GM18505 (cell line): ENCODE data around the gene ZNF200.
"Not testable (repeated sequence)": the region's sequence is repeated elsewhere in the genome, so short reads cannot be mapped to it uniquely, and the experiment has no call there.

ENCODE experiments used
- ATAC-seq: cut with Tn5 transposase; IDR thresholded peaks from one replicate; pipeline ENCODE4 v1.9.1; 2021; ENCODE audit not compliant: unreplicated experiment
- POLR2A ChIP-seq: IDR thresholded peaks from 4 replicates; pipeline ENCODE4 v1.6.1; 2011; ENCODE audit warnings: borderline replicate concordance; ENCODE audit not compliant: insufficient read depth, insufficient read length; ENCODE audit errors: extremely low read depth

The ZNF200 gene, protein sequence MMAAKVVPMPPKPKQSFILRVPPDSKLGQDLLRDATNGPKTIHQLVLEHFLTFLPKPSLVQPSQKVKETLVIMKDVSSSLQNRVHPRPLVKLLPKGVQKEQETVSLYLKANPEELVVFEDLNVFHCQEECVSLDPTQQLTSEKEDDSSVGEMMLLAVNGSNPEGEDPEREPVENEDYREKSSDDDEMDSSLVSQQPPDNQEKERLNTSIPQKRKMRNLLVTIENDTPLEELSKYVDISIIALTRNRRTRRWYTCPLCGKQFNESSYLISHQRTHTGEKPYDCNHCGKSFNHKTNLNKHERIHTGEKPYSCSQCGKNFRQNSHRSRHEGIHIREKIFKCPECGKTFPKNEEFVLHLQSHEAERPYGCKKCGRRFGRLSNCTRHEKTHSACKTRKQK

DNA sequence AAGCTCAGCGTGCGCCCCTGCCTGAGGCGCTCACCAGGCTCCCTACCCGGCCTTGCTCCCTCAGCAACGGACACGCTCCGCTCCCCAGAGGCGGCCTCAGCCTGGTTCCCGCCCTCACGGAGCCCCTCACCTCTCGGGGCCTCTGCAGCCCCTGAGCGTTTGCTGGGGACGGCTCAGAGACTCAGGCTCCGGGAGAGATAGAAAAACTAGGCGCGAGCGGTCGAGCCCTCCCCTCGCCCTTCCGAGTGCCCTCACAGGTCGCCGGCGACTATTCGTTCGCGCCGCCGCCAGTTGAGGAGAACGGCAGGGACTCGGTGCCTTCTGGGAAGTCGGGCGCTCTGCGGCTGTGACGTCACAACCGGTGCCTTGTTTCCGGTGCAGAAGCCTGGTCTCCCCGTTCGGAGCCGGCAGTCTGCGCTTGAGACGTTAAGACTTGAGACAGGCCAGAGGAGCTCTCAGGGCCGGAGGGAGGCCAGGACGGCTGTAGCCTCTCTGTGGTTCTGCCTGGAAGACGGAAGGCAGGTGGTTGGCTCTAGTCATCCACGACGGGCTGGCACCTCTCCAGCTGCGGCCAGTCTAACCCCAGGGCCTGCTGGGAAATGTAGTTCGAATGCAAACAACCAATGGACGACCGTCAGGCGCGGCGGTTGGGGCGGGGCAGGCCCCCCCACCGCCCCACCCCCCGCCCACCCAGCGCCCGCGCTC is at the start of gene ZNF200:
Gene ZNF200 (minus strand): TSS at position 302 of the 705 bp plus-strand sequence. CDS start 1,403 bp downstream, outside the sequence.
- ATAC-seq: peak; percentile 94
- peak; percentile 89 for TF ChIP-seq POLR2A

DNA sequence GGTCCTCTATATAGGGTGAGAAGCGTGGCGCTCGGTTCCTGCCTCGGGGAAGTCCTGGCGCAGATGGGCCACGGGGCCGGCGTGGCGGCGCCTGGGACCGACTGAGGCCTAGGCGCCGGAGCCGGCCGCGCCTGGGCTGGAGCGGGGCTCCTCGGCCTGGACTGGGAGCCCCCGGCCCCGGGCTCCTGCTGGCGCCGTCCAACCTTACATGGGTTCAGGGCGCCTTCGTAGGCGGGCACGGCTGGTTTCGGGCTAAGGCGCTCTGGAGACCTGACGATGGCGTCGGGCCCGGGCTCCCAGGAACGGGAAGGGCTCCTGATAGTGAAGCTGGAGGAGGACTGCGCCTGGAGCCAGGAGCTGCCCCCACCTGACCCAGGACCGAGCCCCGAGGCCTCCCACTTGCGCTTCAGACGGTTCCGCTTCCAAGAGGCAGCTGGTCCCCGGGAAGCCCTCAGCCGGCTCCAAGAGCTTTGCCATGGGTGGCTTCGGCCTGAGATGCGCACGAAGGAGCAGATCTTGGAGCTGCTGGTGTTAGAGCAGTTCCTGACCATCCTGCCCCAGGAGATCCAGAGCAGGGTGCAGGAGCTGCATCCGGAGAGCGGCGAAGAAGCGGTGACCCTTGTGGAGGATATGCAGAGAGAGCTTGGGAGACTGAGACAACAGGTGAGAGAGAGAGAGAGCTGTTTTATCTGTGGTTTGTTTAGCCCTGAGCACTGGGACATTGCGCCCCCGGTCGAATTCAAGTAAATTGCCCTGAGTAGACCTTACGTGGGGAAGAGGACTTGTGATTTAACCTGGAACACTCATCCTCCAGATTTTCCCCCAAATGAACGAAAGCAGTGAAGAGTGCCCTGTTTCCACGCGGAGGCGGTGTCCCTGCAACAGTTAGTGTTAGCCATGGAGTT is 48.8 kb upstream of the ZNF200 start:
- TF ChIP-seq POLR2A: no peak
- no peak for ATAC-seq

DNA sequence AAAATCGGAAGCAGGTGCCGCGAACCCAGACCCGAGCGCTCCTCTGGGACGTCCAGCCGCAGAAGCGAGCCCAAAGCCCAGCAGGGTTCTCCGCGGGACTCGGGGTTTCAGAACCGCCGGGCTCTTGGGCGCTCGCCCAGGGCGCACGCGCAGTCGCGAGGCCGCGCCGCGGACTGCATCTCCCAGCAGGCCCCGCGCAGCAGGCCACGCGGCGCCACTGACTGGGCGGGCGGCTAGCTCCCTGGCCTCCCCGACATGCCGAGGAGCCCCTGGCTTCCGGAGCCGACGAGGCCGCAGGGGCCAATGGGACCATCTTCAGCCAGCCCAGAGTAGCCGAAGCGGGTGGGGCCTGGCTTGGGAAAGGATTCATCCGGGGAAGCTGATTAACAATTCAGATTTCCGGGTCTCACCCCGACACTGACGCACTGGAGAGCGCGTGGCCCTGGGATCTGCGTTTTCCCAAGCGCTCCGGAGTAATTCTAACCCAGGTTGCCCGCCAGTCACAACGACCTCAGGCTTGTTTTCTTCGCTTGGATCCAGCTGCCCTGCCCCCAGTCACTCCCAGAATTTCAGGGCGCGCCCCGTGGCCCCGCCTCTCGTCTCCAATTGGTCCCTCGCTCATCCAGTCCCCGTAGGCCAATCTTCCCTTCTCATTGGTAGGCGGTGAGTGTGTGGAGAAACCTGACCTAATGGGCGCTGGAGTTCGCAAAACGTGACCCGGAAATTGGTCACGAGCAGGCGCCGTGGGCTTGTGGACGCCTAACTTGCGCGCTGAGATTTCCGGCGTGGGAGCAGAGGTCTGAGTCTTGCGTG is 48.0 kb upstream of the ZNF200 start, which contains the start of gene ZNF263:
Gene ZNF263 (plus strand): TSS at position 762 of the 813 bp plus-strand sequence. CDS start 328 bp downstream, outside the sequence.
- peak; percentile 78 for ATAC-seq
- peak; percentile 79 for TF ChIP-seq POLR2A

DNA sequence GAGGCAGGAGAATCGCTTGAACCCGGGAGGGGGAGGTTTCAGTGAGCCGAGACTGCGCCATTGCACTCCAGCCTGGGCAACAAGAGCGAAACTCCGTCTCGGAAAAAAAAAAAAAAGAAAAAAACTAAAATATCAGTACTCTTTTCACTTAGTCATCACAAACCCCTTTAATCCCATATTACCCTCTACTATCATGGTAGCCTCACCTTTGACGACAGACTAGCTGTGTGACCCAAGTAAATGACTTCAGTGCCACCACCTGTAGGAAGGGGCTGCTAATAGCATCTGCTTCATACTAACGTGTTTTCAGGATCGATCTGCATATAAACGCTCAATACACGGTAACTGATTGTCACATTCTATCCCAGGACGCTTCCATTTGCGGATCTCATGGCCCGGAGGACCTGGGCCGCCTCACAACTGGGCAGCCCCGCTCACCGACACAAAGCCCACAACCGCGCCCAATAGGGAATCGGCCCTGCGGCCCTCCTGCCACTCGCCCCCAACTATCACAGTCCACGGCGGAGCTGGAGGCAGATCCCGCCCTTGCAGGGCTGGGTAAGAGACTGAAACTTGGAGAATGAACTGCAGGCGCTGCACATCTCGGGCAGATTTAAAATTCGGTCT is 47.3 kb upstream of the ZNF200 start:
- TF ChIP-seq POLR2A: no peak
- ATAC-seq: peak; percentile 28

DNA sequence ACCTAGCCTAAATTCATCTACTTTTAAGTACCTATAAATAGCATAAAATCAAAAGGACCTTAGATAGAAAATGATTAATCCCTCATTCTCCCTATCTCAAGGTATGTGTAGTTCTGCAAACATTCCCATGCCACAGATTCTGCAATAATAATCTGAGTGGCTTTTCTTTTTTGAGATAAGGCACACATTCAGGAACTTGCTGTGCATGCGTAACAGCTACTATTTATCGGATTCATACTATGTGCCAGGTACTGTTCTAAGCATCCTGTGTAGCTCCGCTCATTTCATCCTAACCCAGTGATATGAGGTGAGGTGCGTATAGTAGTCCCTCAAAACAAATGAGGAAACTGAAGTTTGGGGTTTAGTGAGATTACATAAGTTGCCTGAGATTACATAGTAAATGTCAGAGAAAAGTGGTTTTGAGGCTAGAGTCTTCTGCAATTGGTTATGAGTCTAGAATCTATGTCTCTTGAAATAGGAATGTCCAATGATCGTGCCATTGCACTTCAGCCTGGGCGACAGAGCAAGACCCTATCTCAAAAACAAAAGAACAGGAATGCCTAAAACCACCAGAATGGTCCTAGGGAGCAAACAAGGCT is 46.4 kb upstream of the ZNF200 start:
- TF ChIP-seq POLR2A: no peak

DNA sequence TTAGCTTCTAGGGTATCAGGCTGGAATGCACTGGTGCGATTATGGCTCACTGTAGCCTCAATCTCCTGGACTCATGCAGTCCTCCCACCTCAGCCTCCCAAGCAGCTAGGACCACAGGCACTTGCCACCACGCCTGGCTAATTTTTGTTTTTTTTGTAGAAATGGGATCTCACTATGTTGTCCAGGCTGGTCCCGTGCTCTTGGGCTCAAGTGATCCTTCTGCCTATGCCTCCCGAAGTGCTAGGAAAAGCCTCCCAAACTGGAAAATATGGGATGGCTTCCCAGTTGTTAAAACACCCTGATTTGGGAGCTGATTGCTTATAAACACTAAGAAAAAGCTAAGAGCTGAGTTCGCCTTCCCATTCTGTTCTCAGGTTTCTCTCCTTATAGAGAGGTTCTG is 41.7 kb upstream of the ZNF200 start:
- TF ChIP-seq POLR2A: no peak
- no peak for ATAC-seq

More for the DNA sequence above, 46.4 kb upstream of the ZNF200 start:
- no peak for ATAC-seq

DNA sequence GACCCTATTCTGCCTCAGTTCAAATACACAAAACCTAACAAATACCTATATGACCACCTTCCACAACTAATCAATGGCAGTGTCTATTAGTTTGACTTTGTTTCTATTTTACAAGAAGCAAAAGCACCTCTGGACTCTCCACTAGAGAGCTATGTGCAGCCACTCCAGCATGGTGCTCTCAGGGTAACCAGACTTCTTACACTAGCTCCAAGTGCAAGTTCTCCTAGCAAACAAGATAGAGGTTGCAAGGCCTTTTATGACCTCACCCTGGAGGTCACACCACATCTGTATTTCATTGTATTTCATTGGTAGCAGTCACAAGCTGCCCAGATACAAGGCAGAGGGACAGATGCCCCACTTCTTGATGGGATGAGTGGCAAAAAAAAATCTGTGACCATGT is 40.0 kb upstream of the ZNF200 start:
- no peak for ATAC-seq
- TF ChIP-seq POLR2A: no peak

DNA sequence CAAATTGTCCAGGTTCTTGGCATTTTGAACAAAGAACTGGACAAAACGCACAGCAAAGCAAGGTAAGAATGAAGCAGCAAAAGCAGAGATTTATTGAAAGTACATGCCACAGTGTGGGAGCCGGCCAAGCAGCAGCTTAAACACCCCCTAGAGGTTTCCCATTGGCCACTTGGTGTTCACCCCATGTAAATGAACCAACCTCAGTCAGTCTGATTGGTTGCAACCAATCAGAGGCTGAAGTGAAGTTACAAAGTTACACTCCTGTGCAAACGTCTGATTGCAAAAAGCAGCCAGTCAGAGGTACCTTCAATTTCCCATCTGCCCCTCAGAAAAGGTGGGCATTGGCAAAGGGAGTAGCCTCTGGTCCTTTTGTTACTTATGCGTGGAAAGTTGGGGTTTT is 39.5 kb upstream of the ZNF200 start:
- ATAC-seq: no peak
- TF ChIP-seq POLR2A: no peak

DNA sequence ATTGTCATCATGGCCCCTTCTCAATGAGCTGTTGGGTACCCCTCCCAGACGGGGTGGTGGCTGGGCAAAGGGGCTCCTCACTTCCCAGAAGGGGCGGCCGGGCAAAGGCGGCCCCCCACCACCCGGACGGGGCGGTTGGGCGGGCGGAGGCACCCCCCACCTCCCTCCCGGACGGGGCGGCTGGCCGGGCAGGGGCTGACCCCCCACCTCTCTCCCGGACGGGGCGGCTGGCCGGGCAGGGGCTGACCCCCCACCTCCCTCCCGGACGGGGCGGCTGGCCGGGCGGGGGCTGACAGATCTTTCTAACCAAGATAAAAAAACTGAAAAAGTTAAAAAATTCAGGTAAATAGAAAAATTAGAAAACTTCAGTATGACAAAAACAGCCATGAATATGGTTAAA is 36.3 kb upstream of the ZNF200 start:
- not testable (repeated sequence) for ATAC-seq

DNA sequence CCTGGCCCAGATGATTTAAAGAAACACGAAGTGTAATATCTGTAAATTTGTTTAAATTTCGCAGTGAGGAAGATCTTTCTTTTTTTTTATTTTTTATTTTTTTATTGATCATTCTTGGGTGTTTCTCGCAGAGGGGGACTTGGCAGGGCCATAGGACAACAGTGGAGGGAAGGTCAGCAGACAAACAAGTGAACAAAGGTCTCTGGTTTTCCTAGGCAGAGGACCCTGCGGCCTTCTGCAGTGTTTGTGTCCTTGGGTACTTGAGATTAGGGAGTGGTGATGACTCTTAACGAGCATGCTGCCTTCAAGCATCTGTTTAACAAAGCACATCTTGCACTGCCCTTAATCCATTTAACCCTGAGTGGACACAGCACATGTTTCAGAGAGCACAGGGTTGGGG is 35.8 kb upstream of the ZNF200 start:
- ATAC-seq: not testable (repeated sequence)

DNA sequence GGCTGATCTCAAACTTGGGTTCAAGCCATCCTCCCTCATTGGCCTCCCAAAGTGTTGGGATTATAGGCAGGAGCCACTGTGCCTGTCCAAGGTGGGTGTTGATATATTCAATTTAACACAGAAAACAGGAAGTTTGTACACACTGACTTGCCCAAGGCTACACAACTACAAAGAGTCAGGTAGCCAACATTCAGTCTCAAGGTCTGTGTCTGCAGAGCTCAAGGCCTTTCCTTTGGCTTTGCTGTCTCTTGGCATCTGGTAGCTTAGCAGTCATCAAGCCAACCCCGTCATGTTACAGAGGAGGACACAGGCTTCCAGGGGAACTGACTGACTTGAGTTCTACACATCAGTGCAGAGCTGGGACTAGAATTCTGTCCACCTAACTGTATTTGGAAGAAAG is 33.3 kb upstream of the ZNF200 start:
- no peak for ATAC-seq
- TF ChIP-seq POLR2A: no peak
